GM10266 (cell line): ENCODE results near the gene ATP9B.

ENCODE experiments used
- DNase-seq: peaks from one replicate; pipeline ENCODE4 v3.0.0; 2012; ENCODE audit errors: extremely low spot score
- CTCF ChIP-seq: IDR thresholded peaks from 2 replicates; pipeline ENCODE4 v1.5.1; 2012; ENCODE audit warnings: mild to moderate bottlenecking, low read depth; ENCODE audit not compliant: control insufficient read depth, insufficient read depth; ENCODE audit errors: missing control alignments

ATP9B gene

GRCh38 chr18:79100944-79101343, 31.8 kb downstream of the ATP9B start:
- DNase-seq = no peak
- no peak for TF ChIP-seq CTCF

- TF ChIP-seq CTCF = no peak
- no peak for DNase-seq
Observed at GRCh38 chr18:79102886-79103285, 33.7 kb downstream of the ATP9B start.

DNA sequence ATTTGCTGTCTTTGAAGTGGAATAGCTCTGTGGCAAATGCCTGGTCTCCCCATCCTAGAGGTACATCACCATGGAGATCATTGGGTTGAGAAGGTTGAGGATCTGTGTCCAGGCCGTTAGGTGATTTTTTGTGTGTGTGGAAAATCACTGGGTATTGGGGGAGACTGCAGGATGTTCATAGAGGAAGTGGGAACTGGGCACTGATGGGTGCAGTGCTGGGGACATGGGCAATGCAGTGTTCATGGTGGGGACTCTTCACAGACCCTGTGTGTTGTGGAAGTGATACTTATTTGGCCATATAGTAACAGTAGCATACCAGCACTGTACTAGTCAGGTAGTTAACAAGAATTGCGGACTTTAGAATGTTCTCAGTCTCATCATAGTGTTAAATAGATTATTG, 34.9 kb downstream of the ATP9B start:
- DNase-seq = no peak
- TF ChIP-seq CTCF = no peak

DNA sequence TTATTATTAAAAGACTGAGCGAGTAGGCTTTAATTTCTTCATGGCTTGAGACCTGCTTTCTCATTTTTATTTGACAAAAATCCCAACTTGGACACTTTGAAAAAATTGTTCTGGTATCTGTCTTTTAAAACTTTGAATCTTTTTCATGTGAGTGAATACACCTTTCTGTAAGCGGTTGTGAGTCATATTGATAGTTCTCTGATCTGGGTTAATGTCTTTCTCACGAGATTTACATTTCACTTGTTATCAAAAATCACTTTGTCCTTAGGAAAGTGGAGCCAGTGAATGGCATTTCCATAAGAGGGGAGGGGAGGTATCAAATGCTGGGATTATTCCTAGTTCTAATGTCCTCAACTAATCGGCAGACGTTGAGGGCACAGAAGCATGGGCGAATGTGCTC, 36.3 kb downstream of the ATP9B start:
- no peak for TF ChIP-seq CTCF
- DNase-seq = no peak

GRCh38 chr18:79106084-79106483, 36.9 kb downstream of the ATP9B start:
- DNase-seq = no peak
- no peak for TF ChIP-seq CTCF

GRCh38 chr18:79107886-79108285, 38.7 kb downstream of the ATP9B start:
- no peak for DNase-seq

More at GRCh38 chr18:79107886-79108285, 38.7 kb downstream of the ATP9B start:
- no peak for TF ChIP-seq CTCF
